HUES64 (cell line): Measurements from ENCODE around the gene SMC1A.
A peak's percentile ranks its signal among the peaks of the same experiment; 100 is the strongest.
"Not testable (repeated sequence)": the region's sequence is repeated elsewhere in the genome, so short reads cannot be mapped to it uniquely, and the experiment has no call there.

Source experiments
- H3K27ac ChIP-seq: 2 replicates; pipeline ENCODE4 v1.7.0; 2013; ENCODE audit warnings: low read depth, low read length, inconsistent platforms
- H3K27me3 ChIP-seq: 2 replicates; pipeline ENCODE4 v1.6.1; 2013; ENCODE audit warnings: mild to moderate bottlenecking, low read length; ENCODE audit not compliant: insufficient read depth
- H3K36me3 ChIP-seq: 2 replicates; pipeline ENCODE4 v1.6.1; 2013; ENCODE audit warnings: mild to moderate bottlenecking, low read length; ENCODE audit not compliant: insufficient read depth
- H3K4me1 ChIP-seq: 2 replicates; pipeline ENCODE4 v1.6.1; 2013; ENCODE audit warnings: mild to moderate bottlenecking, low read length, moderate library complexity; ENCODE audit not compliant: insufficient read depth
- H3K4me3 ChIP-seq: 2 replicates; pipeline ENCODE4 v1.5.1; 2013; ENCODE audit warnings: mild to moderate bottlenecking, low read length, moderate library complexity
- H3K9ac ChIP-seq: 2 replicates; pipeline ENCODE4 v1.6.1; 2013; ENCODE audit warnings: mild to moderate bottlenecking, low read depth, low read length
- H3K9me3 ChIP-seq: 2 replicates; pipeline ENCODE4 v1.6.1; 2013; ENCODE audit warnings: low read depth, low read length; ENCODE audit not compliant: insufficient read depth
- WGBS: fragments of 150-250, 120-280 bp; methylation state at CpG from one replicate; pipeline ENCODE4 v1.1.7; 2013; ENCODE audit warnings: missing lambda C conversion rate; 5-methylcytosine and 5-hydroxymethylcytosine counted together

The SMC1A gene

GRCh38 chrX:53421772-53422085 lies 725 bp downstream of the SMC1A start:
- WGBS = under 1% methylated on average over 15 of the region's 15 CpGs
- Histone ChIP-seq H3K36me3 (peaks cover 11% of the 10 kb centered on the region; the same call in 1 of the 2 replicates), H3K9me3 (no peaks in the 10 kb centered on the region), H3K4me1 (peaks cover 4% of the 10 kb centered on the region; the same call in 1 of the 2 replicates), H3K27me3 (no peaks in the 10 kb centered on the region), H3K4me3 (peak overlapping the region; percentile 89), H3K27ac (peak overlapping the region; percentile 99), H3K9ac (peak overlapping the region; percentile 98)

- peak overlapping the region; percentile 98 for H3K9ac ChIP-seq
- peaks cover 4% of the 10 kb centered on the region; the same call in 1 of the 2 replicates for H3K4me1 ChIP-seq
- peaks cover 11% of the 10 kb centered on the region; the same call in 1 of the 2 replicates for H3K36me3 ChIP-seq
- no peak overlapping the region for H3K27ac ChIP-seq
- no peaks in the 10 kb centered on the region for H3K9me3 ChIP-seq
- H3K4me3 ChIP-seq = peak overlapping the region; percentile 89
- 43% methylated on average over 2 of the region's 2 CpGs for WGBS
- no peaks in the 10 kb centered on the region for H3K27me3 ChIP-seq
Measured at GRCh38 chrX:53421125-53421524, 1.3 kb downstream of the SMC1A start.

- H3K27ac ChIP-seq, H3K9ac ChIP-seq, H3K4me3 ChIP-seq, H3K4me1 ChIP-seq, H3K9me3 ChIP-seq, H3K27me3 ChIP-seq: not testable (repeated sequence)
- peaks cover 11% of the 10 kb centered on the region; the same call in 1 of the 2 replicates for H3K36me3 ChIP-seq
- 93% methylated on average over 3 of the region's 3 CpGs for WGBS
Measured at GRCh38 chrX:53420351-53420750, 2.1 kb downstream of the SMC1A start.

GRCh38 chrX:53412446-53412845 lies 10.0 kb downstream of the SMC1A start:
- WGBS = 96% methylated on average over 2 of the region's 2 CpGs
- H3K36me3 ChIP-seq = peaks cover 72% of the 10 kb centered on the region

DNA sequence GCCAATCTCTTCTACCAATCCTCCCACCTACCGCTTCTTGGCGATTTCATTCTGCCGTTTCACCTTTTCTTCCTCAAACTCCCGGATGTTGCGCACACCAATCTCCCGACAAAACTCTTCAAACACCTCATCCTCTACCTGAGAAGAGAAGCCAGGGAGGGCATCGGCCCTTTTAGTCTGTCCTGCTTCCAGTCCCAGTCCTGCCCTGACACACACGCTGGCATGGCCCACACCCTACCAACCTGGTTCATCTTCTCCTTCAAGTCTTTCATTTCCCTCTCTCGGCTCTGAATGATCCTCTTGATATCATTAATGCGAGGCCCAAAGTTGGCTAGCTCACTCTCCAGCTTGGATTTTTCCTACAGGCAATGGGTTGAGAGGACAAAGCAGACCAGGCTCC lies 18.9 kb downstream of the SMC1A start:
- Histone ChIP-seq H3K27ac (no peak overlapping the region), H3K9ac (no peak overlapping the region), H3K36me3 (peaks cover 91% of the 10 kb centered on the region), H3K4me1 (0 out of 2 replicates have a peak, but pooled peaks cover 5% of the 10 kb centered on the region), H3K4me3 (no peak overlapping the region), H3K9me3 (no peaks in the 10 kb centered on the region), H3K27me3 (no peaks in the 10 kb centered on the region)
- WGBS = 94% methylated on average over 10 of the region's 10 CpGs

More at GRCh38 chrX:53412446-53412845, 10.0 kb downstream of the SMC1A start:
- no peak overlapping the region for H3K9ac ChIP-seq
- no peak overlapping the region for H3K27ac ChIP-seq
- no peak overlapping the region for H3K4me3 ChIP-seq
- H3K27me3 ChIP-seq = no peaks in the 10 kb centered on the region
- no peaks in the 10 kb centered on the region for H3K9me3 ChIP-seq
- no peaks in the 10 kb centered on the region for H3K4me1 ChIP-seq

DNA sequence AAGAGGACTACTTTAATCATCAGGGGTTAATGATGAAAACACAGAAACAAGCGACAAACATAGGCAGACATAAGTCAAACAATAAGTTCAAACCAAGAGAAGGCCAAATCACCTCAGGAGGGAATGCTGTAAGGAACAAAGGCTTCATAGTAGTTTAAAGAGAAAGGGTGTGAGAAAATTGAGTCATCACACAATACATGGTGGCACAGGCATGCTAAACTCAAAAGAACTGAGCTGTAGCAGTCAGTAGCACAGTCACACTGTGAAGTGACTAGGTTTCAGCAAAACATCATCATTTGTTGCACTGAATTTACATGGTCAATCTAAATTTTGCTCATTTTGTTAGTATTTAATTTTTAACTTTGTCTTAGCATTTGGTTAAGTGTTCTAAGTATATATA lies 24.2 kb downstream of the SMC1A start:
- H3K9ac ChIP-seq = no peak overlapping the region
- H3K4me3 ChIP-seq = no peak overlapping the region
- H3K9me3 ChIP-seq = no peaks in the 10 kb centered on the region
- H3K27me3 ChIP-seq = no peaks in the 10 kb centered on the region
- H3K27ac ChIP-seq = no peak overlapping the region
- H3K36me3 ChIP-seq = peaks cover 90% of the 10 kb centered on the region
- 0 out of 2 replicates have a peak, but pooled peaks cover 5% of the 10 kb centered on the region for H3K4me1 ChIP-seq
- no CpG with 5 or more reads among the region's 1 CpG for WGBS

GRCh38 chrX:53395605-53396298 lies 26.7 kb downstream of the SMC1A start:
- H3K4me1 ChIP-seq = 0 out of 2 replicates have a peak, but pooled peaks cover 5% of the 10 kb centered on the region
- no peak overlapping the region for H3K9ac ChIP-seq
- 94% methylated on average over 2 of the region's 2 CpGs for WGBS
- no peak overlapping the region for H3K4me3 ChIP-seq
- peaks cover 82% of the 10 kb centered on the region for H3K36me3 ChIP-seq
- no peak overlapping the region for H3K27ac ChIP-seq
- no peaks in the 10 kb centered on the region for H3K9me3 ChIP-seq
- H3K27me3 ChIP-seq = no peaks in the 10 kb centered on the region

DNA sequence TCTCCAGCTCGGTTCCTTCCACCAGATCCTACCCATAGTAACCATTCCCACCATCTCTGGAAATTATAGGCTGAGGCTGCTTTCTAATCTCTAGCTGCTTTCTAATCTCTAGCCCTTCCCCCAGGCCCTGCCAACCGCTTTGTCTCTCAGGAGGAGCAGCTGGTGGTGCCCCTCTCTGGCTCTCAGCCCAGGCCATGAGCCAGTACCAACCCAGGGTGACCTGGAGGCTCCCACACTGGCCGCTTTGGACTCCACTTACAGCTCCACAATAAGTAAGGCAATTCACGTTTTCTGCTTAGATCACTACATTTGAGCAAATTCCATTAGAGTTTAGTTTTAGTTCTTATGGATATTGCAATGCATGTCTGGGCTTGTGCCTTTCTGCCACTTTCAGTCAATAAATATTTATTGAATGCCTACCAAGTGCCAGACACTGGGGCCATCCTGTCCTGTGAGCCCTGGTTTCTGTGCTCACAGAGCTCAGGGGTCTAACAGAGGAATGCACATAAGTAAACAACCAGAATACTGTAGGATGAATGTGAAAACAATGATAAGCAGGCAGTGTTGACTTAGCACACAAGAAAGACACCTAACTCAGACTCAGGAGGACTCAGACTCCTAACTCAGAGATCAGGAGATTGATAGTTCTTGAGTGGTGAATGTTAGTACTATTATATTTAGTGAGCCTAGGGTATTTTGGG lies 38.9 kb downstream of the SMC1A start:
- Histone ChIP-seq H3K36me3 (peaks cover 82% of the 10 kb centered on the region), H3K27ac (no peak overlapping the region)
- WGBS = 87% methylated on average over 3 of the region's 4 CpGs

GRCh38 chrX:53379747-53380146 lies 42.7 kb downstream of the SMC1A start:
- no peak overlapping the region for H3K4me3 ChIP-seq
- peaks cover 71% of the 10 kb centered on the region for H3K36me3 ChIP-seq
- H3K9ac ChIP-seq = no peak overlapping the region
- H3K27ac ChIP-seq = no peak overlapping the region
- H3K27me3 ChIP-seq = no peaks in the 10 kb centered on the region
- 96% methylated on average over 2 of the region's 4 CpGs for WGBS
- no peaks in the 10 kb centered on the region for H3K4me1 ChIP-seq
- H3K9me3 ChIP-seq = no peaks in the 10 kb centered on the region

More for the DNA sequence above, 38.9 kb downstream of the SMC1A start:
- H3K4me3 ChIP-seq = no peak overlapping the region
- no peaks in the 10 kb centered on the region for H3K9me3 ChIP-seq
- H3K4me1 ChIP-seq = no peaks in the 10 kb centered on the region
- no peak overlapping the region for H3K9ac ChIP-seq
- H3K27me3 ChIP-seq = no peaks in the 10 kb centered on the region

DNA sequence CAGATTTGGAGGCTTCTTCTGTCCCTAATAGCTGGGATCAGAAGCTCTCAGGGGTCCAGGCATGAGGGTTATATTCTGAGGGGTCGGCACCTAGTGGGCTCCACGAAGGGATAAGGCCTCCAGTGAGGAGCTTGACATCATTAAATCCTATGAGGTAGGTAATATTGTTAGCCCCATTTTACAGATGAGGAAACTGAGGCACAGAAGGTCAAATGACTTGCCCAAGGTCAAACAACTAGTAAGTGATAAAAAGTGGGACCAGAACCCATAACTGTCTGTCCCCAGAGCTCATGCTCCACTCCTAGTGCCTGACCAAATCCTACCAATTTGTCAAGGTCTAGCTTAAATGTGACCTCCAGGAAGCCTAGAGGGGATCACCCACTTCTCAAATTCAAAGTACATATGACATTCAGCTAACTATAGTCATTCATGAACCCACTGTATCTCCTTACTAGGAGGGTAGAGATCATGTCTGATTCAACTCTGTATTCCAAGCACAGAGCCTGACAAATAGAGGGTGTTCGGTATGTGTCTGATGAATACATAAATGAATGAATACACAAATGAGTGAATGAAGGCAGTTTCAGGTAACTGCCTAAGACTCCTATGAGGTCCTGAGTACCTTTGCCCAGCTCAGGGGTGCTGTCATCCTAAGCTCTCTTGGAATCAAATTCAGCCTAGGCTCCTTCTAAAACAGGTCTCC lies 43.3 kb downstream of the SMC1A start:
- Histone ChIP-seq H3K4me3 (no peak overlapping the region), H3K9ac (no peak overlapping the region), H3K27me3 (no peaks in the 10 kb centered on the region), H3K4me1 (no peaks in the 10 kb centered on the region), H3K27ac (no peak overlapping the region), H3K36me3 (peaks cover 69% of the 10 kb centered on the region), H3K9me3 (no peaks in the 10 kb centered on the region)
- WGBS = 100% methylated on average over 3 of the region's 3 CpGs

DNA sequence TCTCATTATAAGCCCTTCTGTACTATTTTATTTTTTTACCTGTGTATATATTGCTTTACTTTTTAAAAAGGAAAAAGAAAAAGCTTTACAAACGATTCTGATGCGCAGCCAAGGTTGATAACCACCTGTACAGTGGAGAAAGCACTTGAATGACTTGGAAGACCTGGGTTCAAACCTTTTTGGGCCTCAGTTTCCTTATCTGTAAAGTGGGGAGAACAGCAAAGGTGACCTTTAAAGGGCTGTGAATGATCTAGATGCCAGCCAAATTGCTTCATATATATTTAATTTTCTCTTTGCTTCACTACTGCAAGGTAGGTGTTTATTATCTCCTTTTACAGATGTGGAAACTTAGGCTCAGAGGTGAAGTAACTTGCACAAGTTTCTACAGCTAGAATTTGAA lies 45.0 kb downstream of the SMC1A start:
- Histone ChIP-seq H3K36me3 (peaks cover 52% of the 10 kb centered on the region), H3K4me3 (no peak overlapping the region), H3K4me1 (no peaks in the 10 kb centered on the region), H3K9ac (no peak overlapping the region), H3K27ac (no peak overlapping the region), H3K9me3 (no peaks in the 10 kb centered on the region), H3K27me3 (no peaks in the 10 kb centered on the region)
- 100% methylated on average over 2 of the region's 2 CpGs for WGBS
